K562 (cell line): ENCODE measurements around the gene UBR4. TPM values are rescaled to one million over a fixed set of nuclear protein-coding genes. Genes with fewer than 3 reads are reported as not detected.

ENCODE experiments used
- ATAC-seq: fragments of 200-7000 bp; cut with Tn5 transposase; 3 replicates; pipeline ENCODE4 v1.9.1; 2020; ENCODE audit warnings: moderate library complexity
- BruUV-seq: library from RNA; stranded (reverse); fragments of 400-500 nt; replicated peaks from 2 replicates; lab custom pipeline; 2021; lab: Mats Ljungman, UMichigan
- CTCF ChIA-PET: fragments of 300-600 bp; formaldehyde crosslinking; extraction: SDS; loops from one replicate; lab custom pipeline; 2021; ENCODE audit warnings: low intra/inter-chr PET ratio; lab: Yijun Ruan, JAX
- POLR2A ChIA-PET: fragments of 300-600, 350-650 bp; sonication (Branson Sonifier 250); formaldehyde crosslinking; extraction: SDS; loops from one replicate; lab custom pipeline; 2021; ENCODE audit warnings: antibody characterized with exemption, inconsistent platforms; lab: Yijun Ruan, JAX
- DNase-seq, 4 experiments: peaks; one replicate each; pipeline versions ENCODE4 v3.0.0 to v3.0.0-alpha.2; 2011 to 2018; ENCODE audit warnings: low spot score in 3 of 4, mixed read lengths in 3 of 4; ENCODE audit errors: extremely low read depth in 1 of 4
- FAIRE-seq: peaks from 2 replicates; lab custom pipeline; 2011; peaks lifted over from hg19 to GRCh38; lab: Jason Lieb, UNC
- H2AFZ ChIP-seq: 2 replicates; pipeline ENCODE4 v1.6.0; 2011; ENCODE audit warnings: low read depth, low read length, control low read depth, inconsistent platforms
- H3K27ac ChIP-seq: fragments of 200-600 bp; 3 replicates; pipeline ENCODE4 v1.8.0; 2011; ENCODE audit warnings: low read depth, mild to moderate bottlenecking, control low read depth, inconsistent platforms, low read length, moderate library complexity, mixed read lengths; ENCODE audit errors: extremely low read depth
- H3K27me3 ChIP-seq, 2 experiments: fragments of 300-600 bp in 1 of 2; 2 replicates in 1 of 2; 3 replicates in 1 of 2; pipeline versions ENCODE4 v1.6.0 to v1.8.0; 2011; ENCODE audit warnings: inconsistent platforms in 2 of 2, low read length in 2 of 2, mild to moderate bottlenecking in 1 of 2, mixed read lengths in 1 of 2, moderate library complexity in 1 of 2; ENCODE audit not compliant: control insufficient read depth in 2 of 2, insufficient read depth in 2 of 2
- H3K36me3 ChIP-seq: fragments of 300-600 bp; 3 replicates; pipeline ENCODE4 v1.8.0; 2011; ENCODE audit warnings: mild to moderate bottlenecking, low read length, inconsistent platforms; ENCODE audit not compliant: control insufficient read depth, insufficient read depth
- H3K4me1 ChIP-seq, 2 experiments: fragments of 200-600 bp in 1 of 2; replicated peaks in 1 of 2; 2 replicates in 1 of 2; 3 replicates in 1 of 2; pipeline versions ENCODE4 v1.5.1 to v1.8.0; 2011; ENCODE audit warnings: inconsistent platforms in 2 of 2, low read length in 2 of 2, mild to moderate bottlenecking in 1 of 2, mixed read lengths in 1 of 2, moderate library complexity in 1 of 2; ENCODE audit not compliant: control insufficient read depth in 2 of 2, insufficient read depth in 2 of 2
- H3K4me2 ChIP-seq: 2 replicates; pipeline ENCODE4 v1.6.1; 2011; ENCODE audit warnings: low read length, control low read depth, inconsistent platforms, mixed read lengths; ENCODE audit not compliant: insufficient read depth
- H3K4me3 ChIP-seq: fragments of 200-600 bp; sonication (generic), shearing (Covaris generic); 2 replicates; pipeline ENCODE4 v1.5.1; 2016; ENCODE audit warnings: control low read depth, inconsistent platforms
- H3K79me2 ChIP-seq: fragments of 200-600 bp; 3 replicates; pipeline ENCODE4 v1.8.0; 2011; ENCODE audit warnings: low read length, inconsistent platforms; ENCODE audit not compliant: control insufficient read depth, insufficient read depth
- H3K9ac ChIP-seq, 2 experiments: 2 replicates each; pipeline versions ENCODE4 v1.6.0 to v1.6.1; 2011; ENCODE audit warnings: low read depth in 2 of 2, low read length in 2 of 2, control low read depth in 1 of 2, inconsistent platforms in 1 of 2, mild to moderate bottlenecking in 1 of 2, mixed read lengths in 1 of 2; ENCODE audit not compliant: insufficient read depth in 1 of 2
- H3K9me1 ChIP-seq: one replicate; pipeline ENCODE4 v1.6.0; 2011; ENCODE audit warnings: inconsistent platforms, mild to moderate bottlenecking, low read length, moderate library complexity; ENCODE audit not compliant: control insufficient read depth, insufficient read depth
- H3K9me3 ChIP-seq: replicated peaks from 2 replicates; pipeline ENCODE4 v1.5.1; 2011; ENCODE audit warnings: low read depth, low read length, inconsistent platforms; ENCODE audit not compliant: control insufficient read depth, insufficient read depth
- H4K20me1 ChIP-seq: replicated peaks from 2 replicates; pipeline ENCODE4 v1.6.1; 2011; ENCODE audit warnings: low read length, inconsistent platforms, mixed read lengths; ENCODE audit not compliant: control insufficient read depth, insufficient read depth
- ETV5 ChIP-seq: sonication (generic); formaldehyde crosslinking; IDR thresholded peaks from 2 replicates; pipeline ENCODE4 v1.4.0; 2020; ENCODE audit warnings: low read depth, mild to moderate bottlenecking, missing genetic modification reagents
- GATA2 ChIP-seq: sonication (generic); formaldehyde crosslinking; IDR thresholded peaks from 2 replicates; pipeline ENCODE4 v1.4.0; 2020; ENCODE audit warnings: mild to moderate bottlenecking, missing genetic modification reagents
- HMG20A ChIP-seq: fragments of 450-650 bp; formaldehyde crosslinking; conservative IDR thresholded peaks from 2 replicates; pipeline ENCODE4 v1.4.0; 2020; ENCODE audit warnings: mild to moderate bottlenecking, mixed read lengths
- HNRNPH1 ChIP-seq: fragments of 200-400 bp; formaldehyde crosslinking; optimal IDR thresholded peaks from 2 replicates; pipeline ENCODE3; 2017; ENCODE audit warnings: low read depth, mild to moderate bottlenecking, low read length, moderate library complexity
- HOXB6 ChIP-seq: fragments of 250-450 bp; sonication (Bioruptor Pico); IDR thresholded peaks from 2 replicates; pipeline ENCODE4 v1.5.1; 2022; ENCODE audit warnings: mild to moderate bottlenecking, borderline replicate concordance
- MAZ ChIP-seq, 2 experiments: fragments of 450-650 bp in 1 of 2; sonication (generic) in 1 of 2; formaldehyde crosslinking; IDR thresholded peaks in 1 of 2; conservative IDR thresholded peaks in 1 of 2; 2 replicates each; pipeline versions ENCODE4 v1.4.0 to v1.5.0; 2020; ENCODE audit warnings: mild to moderate bottlenecking in 1 of 2, missing genetic modification reagents in 1 of 2
- MTF1 ChIP-seq: fragments of 250-450 bp; sonication (Bioruptor Pico); IDR thresholded peaks from 2 replicates; pipeline ENCODE4 v1.9.0; 2021; ENCODE audit warnings: moderate library complexity, mild to moderate bottlenecking, inconsistent platforms, borderline replicate concordance
- ZNF57 ChIP-seq: fragments of 450-650 bp; formaldehyde crosslinking; IDR thresholded peaks from 2 replicates; pipeline ENCODE4 v1.4.0; 2020; ENCODE audit warnings: mild to moderate bottlenecking, moderate library complexity
- WGBS: fragments of 100-300 bp; shearing (Covaris generic); methylation state at CpG from one replicate; pipeline ENCODE4 v1.1.6; 2016; ENCODE audit warnings: low coverage, mixed read lengths; ENCODE audit not compliant: insufficient coverage; ENCODE audit errors: missing lambda C conversion rate; 5-methylcytosine and 5-hydroxymethylcytosine counted together
- in situ Hi-C: fragments of 300-500 bp; cut with MboI; formaldehyde crosslinking; loops from 4 replicates; pipeline ENCODE4 v1.15.0; 2018; ENCODE audit warnings: inconsistent platforms, mixed read lengths
- intact Hi-C: fragments of 100-400 bp; cut with micrococcal nuclease; formaldehyde crosslinking; loops from 2 replicates; pipeline ENCODE4 v1.14.2; 2022
- polyA plus RNA-seq, 8 experiments: library from polyadenylated mRNA; depleted of rRNA in 4 of 8; stranded (reverse) in 5 of 8; unstranded in 3 of 8; fragments of >200 nt; fragmentation: Nextera tagmentation in 2 of 8; fragmentation: Illumina TruSeq in 1 of 8; extraction: Ambion mirVana in 2 of 8; extraction: Trizol in 1 of 8; gene quantifications; 2 replicates each; pipeline versions ENCODE4 v1.2.1 to v1.2.3, GENCODE V29; 2011 to 2014; ENCODE audit warnings: inconsistent platforms in 1 of 8, missing spikeins in 1 of 8
- total RNA-seq, 7 experiments: library from RNA; depleted of rRNA in 6 of 7; stranded (reverse); fragments of >200 nt in 6 of 7; fragmentation: Illumina TruSeq in 2 of 7; extraction: Trizol in 2 of 7; gene quantifications; 2 replicates each; pipeline versions ENCODE4 v1.2.1 to v1.2.3, GENCODE V29; 2011 to 2021; ENCODE audit warnings: low replicate concordance in 1 of 7
- TF ChIP-seq, protein P1 (sequence below): fragments of 450-650 bp; IDR thresholded peaks from 2 replicates; pipeline ENCODE4 v1.6.1; 2018; ENCODE audit not compliant: partially characterized antibody
- TF ChIP-seq, protein P2 (sequence below): sonication (generic); formaldehyde crosslinking; IDR thresholded peaks from 2 replicates; pipeline ENCODE4 v1.8.1; 2023; ENCODE audit warnings: mild to moderate bottlenecking, missing genetic modification reagents
- TF ChIP-seq, protein P3 (sequence below): sonication (generic); formaldehyde crosslinking; IDR thresholded peaks from 2 replicates; pipeline ENCODE4 v1.8.0; 2022; ENCODE audit warnings: missing genetic modification reagents, mild to moderate bottlenecking, borderline replicate concordance

Gene UBR4
- total and polyA plus RNA-seq, 9 of the 15 experiments (the other 6 are each of a cell fraction or from before 2014, with no cell fraction given), result 55.4 to 277 (median 123) TPM

DNA sequence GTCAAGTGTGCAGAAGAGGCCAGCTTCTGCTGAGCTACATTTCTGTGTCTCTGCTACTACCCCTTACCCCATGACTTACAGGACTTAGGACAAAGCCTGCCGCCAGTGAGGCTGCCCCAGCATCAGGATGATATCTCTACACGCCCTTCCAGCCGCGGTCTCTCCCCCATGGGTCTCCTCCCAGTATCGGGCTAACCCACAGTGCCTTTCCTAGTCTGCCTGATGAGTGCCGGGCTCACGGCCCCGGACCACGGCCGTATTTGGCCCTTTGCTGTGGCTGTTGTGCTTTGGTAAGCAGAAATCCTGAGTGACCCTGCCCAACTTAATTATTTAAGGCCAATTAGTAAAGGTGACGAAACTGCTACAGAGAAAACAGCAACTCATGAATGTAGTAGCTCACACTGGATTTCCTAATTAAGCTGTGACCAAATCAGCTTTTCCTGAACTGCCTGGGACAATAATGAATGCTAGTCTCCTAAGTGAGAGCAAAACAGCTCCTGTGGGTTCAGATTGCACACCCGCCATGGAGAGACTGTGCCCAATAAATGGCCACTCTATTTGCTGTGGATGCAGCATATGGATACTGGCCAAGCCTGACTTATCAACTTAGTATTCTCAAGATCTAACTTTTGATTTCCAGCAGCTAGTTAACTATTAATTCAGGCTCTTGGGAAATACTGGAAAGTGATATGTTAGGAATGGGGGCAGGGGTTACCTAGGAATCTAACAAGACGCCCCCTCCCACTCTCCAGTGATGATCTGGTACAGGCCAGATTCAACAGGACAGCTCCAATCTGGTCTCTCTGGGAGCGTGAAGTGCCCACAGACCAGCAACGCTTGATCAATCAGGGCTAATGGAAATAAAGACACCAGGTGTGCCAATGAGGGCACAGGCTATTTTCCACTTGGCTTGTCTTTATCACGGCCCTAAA, 130.3 kb downstream of the UBR4 start:
- intact Hi-C loops, result loop anchor here (5.0 kb wide), 1 partner anchor 173 kb away; no protein-coding TSS in a partner anchor
- FAIRE-seq (no peak), ATAC-seq (no peak), DNase-seq (no peak)
- H3K4me3 ChIP-seq, result no peak overlapping the region
- H3K36me3 ChIP-seq, result peaks cover 100% of the 10 kb centered on the region
- H3K27ac ChIP-seq, result no peak overlapping the region
- CTCF ChIA-PET, result no interaction called here
- no peaks in the 10 kb centered on the region for H3K9me1 ChIP-seq
- peaks cover 5% of the 10 kb centered on the region; the same call in 2 of the 3 replicates for H3K79me2 ChIP-seq
- no TSS peak for BruUV-seq
- H3K9me3 ChIP-seq, result no peaks in the 10 kb centered on the region
- in situ Hi-C loops, result no loop called here
- POLR2A ChIA-PET, result interaction anchor here (0.5 to 5.7 kb wide), 5 partner anchors 8 to 69 kb away, joined by 3 to 29 read pairs (median 5); no protein-coding TSS in a partner anchor
- H3K4me2 ChIP-seq, result no peak overlapping the region
- H3K4me1 ChIP-seq, result peaks cover 15 to 19% of the 10 kb centered on the region in 2 experiments
- no peaks in the 10 kb centered on the region for H3K27me3 ChIP-seq
- H3K9ac ChIP-seq, result peak overlapping the region in 1 of 2 experiments; percentile 69; a peak in 2 of 4 replicates
- H4K20me1 ChIP-seq, result no peaks in the 10 kb centered on the region
- 92% methylated on average over 16 of the region's 16 CpGs for WGBS
- H2AFZ ChIP-seq, result no peak overlapping the region
- TF ChIP-seq HNRNPH1 (no peak), ZNF57 (CRISPR knock-in tag) (no peak), HMG20A (CRISPR knock-in tag) (0 out of 2 replicates have a peak, but pooled peaks have one; percentile 6), MAZ (CRISPR knock-in tag; conservative IDR thresholded peaks at IDR 0.05 in 1 of 2, IDR thresholded peaks at IDR 0.05 in 1 of 2) (0 out of 4 replicates have a peak, but pooled peaks of 1 of the 2 experiments have one; percentile 24), GATA2 (CRISPR knock-in tag) (no peak), ETV5 (CRISPR knock-in tag) (no peak), HOXB6 (CRISPR knock-in tag) (no peak), MTF1 (no peak)
- TF ChIP-seq, protein P1, sequence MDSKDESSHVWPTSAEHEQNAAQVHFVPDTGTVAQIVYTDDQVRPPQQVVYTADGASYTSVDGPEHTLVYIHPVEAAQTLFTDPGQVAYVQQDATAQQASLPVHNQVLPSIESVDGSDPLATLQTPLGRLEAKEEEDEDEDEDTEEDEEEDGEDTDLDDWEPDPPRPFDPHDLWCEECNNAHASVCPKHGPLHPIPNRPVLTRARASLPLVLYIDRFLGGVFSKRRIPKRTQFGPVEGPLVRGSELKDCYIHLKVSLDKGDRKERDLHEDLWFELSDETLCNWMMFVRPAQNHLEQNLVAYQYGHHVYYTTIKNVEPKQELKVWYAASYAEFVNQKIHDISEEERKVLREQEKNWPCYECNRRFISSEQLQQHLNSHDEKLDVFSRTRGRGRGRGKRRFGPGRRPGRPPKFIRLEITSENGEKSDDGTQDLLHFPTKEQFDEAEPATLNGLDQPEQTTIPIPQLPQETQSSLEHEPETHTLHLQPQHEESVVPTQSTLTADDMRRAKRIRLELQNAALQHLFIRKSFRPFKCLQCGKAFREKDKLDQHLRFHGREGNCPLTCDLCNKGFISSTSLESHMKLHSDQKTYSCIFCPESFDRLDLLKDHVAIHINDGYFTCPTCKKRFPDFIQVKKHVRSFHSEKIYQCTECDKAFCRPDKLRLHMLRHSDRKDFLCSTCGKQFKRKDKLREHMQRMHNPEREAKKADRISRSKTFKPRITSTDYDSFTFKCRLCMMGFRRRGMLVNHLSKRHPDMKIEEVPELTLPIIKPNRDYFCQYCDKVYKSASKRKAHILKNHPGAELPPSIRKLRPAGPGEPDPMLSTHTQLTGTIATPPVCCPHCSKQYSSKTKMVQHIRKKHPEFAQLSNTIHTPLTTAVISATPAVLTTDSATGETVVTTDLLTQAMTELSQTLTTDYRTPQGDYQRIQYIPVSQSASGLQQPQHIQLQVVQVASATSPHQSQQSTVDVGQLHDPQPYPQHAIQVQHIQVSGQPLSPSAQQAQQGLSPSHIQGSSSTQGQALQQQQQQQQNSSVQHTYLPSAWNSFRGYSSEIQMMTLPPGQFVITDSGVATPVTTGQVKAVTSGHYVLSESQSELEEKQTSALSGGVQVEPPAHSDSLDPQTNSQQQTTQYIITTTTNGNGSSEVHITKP, result no peak
- TF ChIP-seq, protein P2, sequence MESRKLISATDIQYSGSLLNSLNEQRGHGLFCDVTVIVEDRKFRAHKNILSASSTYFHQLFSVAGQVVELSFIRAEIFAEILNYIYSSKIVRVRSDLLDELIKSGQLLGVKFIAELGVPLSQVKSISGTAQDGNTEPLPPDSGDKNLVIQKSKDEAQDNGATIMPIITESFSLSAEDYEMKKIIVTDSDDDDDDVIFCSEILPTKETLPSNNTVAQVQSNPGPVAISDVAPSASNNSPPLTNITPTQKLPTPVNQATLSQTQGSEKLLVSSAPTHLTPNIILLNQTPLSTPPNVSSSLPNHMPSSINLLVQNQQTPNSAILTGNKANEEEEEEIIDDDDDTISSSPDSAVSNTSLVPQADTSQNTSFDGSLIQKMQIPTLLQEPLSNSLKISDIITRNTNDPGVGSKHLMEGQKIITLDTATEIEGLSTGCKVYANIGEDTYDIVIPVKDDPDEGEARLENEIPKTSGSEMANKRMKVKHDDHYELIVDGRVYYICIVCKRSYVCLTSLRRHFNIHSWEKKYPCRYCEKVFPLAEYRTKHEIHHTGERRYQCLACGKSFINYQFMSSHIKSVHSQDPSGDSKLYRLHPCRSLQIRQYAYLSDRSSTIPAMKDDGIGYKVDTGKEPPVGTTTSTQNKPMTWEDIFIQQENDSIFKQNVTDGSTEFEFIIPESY (CRISPR knock-in tag), result no peak
- TF ChIP-seq, protein P3, sequence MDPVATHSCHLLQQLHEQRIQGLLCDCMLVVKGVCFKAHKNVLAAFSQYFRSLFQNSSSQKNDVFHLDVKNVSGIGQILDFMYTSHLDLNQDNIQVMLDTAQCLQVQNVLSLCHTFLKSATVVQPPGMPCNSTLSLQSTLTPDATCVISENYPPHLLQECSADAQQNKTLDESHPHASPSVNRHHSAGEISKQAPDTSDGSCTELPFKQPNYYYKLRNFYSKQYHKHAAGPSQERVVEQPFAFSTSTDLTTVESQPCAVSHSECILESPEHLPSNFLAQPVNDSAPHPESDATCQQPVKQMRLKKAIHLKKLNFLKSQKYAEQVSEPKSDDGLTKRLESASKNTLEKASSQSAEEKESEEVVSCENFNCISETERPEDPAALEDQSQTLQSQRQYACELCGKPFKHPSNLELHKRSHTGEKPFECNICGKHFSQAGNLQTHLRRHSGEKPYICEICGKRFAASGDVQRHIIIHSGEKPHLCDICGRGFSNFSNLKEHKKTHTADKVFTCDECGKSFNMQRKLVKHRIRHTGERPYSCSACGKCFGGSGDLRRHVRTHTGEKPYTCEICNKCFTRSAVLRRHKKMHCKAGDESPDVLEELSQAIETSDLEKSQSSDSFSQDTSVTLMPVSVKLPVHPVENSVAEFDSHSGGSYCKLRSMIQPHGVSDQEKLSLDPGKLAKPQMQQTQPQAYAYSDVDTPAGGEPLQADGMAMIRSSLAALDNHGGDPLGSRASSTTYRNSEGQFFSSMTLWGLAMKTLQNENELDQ (CRISPR knock-in tag), result no peak
